GM06990 (cell line): ENCODE data around the gene REEP5.
"Not testable (repeated sequence)": the region's sequence is repeated elsewhere in the genome, so short reads cannot be mapped to it uniquely, and the experiment has no call there.

Experiments
- DNase-seq: peaks from one replicate; pipeline ENCODE4 v3.0.0-alpha.2; 2011; ENCODE audit not compliant: insufficient read length; ENCODE audit errors: extremely low read depth
- H3K27me3 ChIP-seq: replicated peaks from 2 replicates; pipeline ENCODE4 v1.6.0; 2011; ENCODE audit warnings: low read length; ENCODE audit not compliant: control insufficient read depth, insufficient read depth
- H3K36me3 ChIP-seq: 2 replicates; pipeline ENCODE4 v1.5.1; 2011; ENCODE audit warnings: low read length; ENCODE audit not compliant: control insufficient read depth, insufficient read depth
- H3K4me3 ChIP-seq: replicated peaks from 2 replicates; pipeline ENCODE4 v1.5.1; 2011; ENCODE audit warnings: low read depth, mild to moderate bottlenecking, control low read depth, low read length
- CTCF ChIP-seq: IDR thresholded peaks from 2 replicates; pipeline ENCODE4 v1.5.1; 2011; ENCODE audit warnings: low read length, control low read depth, mild to moderate bottlenecking, inconsistent platforms; ENCODE audit not compliant: insufficient read depth, poor library complexity, severe bottlenecking

Gene REEP5

GRCh38 chr5:112921833-112922817 lies at the start of gene REEP5:
Gene REEP5, minus strand, starts transcription at chr5:112922227. Its CDS starts 37 bp downstream, at chr5:112922190.
- Histone ChIP-seq H3K36me3 (peaks cover 11% of the 10 kb centered on the region), H3K4me3 (peak within 1 kb of the TSS; percentile 97), H3K27me3 (no peaks in the 10 kb centered on the region)
- TF ChIP-seq CTCF: peak; percentile 60
- DNase-seq: peak; percentile 92

GRCh38 chr5:112971276-112971675 lies 49.2 kb upstream of the REEP5 start:
- Histone ChIP-seq H3K36me3 (no peaks in the 10 kb centered on the region), H3K4me3 (no peak overlapping the region), H3K27me3 (no peaks in the 10 kb centered on the region)
- DNase-seq: no peak
- TF ChIP-seq CTCF: no peak

DNA sequence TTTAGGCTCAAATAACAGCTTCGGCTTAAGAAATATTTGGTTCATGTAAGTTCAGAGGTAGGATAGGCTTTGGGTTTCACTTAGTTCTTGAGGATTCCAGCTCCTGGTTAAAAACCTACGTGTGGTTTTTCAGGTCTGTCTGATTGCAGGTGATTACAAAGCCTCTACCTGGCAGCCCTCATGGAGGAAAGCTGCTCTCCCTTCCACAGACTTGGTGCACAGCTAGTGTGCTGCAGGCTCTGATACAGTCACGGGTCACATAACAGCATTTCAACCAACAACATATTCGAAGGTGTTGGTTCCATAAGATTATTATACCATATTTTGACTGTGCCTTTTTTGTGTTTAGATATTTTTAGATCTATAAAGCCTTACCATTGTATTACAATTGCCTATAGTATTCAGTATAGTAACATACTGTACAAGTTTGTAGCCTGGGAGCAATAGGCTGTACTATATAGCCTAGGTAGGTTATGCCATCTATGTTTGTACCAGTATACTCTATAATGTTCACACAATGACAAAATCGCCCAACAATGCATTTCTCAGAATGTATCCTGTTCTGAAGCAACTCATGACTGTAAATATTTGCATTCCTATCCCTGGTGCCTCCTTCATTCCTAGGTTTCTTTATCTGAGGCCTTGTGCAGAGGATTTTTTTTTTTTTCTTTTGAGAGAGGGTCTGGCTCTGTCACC lies 46.5 kb upstream of the REEP5 start:
- DNase-seq: no peak
- H3K4me3 ChIP-seq: no peak overlapping the region
- TF ChIP-seq CTCF: no peak

DNA sequence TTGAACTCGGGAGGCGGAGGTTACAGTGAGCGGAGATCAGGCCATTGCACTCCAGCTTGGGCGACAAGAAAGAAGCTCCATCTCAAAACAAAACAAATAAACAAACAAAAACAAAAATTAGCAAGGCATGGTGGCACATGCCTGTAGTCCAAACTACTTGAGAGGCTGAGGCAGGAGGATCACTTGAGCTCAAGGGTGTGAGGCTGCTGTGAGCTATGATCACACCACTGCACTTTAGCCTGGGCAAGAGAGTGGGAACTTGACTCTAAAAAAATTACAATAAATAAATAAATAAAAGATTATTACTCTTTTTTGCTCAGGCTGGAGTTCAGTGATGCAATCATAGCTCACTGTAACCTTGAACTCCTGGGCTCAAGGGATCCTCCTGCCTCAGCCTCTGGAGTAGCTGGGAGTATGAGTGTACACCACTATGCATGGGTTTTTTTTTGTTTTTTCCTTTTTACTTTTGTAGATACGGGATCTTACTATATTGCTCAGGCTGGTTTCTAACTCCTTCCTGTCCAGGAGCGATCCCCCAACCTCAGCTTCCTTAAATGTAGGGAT lies 45.6 kb upstream of the REEP5 start:
- Histone ChIP-seq H3K27me3 (no peaks in the 10 kb centered on the region), H3K36me3 (no peaks in the 10 kb centered on the region), H3K4me3 (no peak overlapping the region)
- no peak for DNase-seq
- no peak for TF ChIP-seq CTCF

More for the DNA sequence above, 46.5 kb upstream of the REEP5 start:
- H3K27me3 ChIP-seq: no peaks in the 10 kb centered on the region
- H3K36me3 ChIP-seq: no peaks in the 10 kb centered on the region

DNA sequence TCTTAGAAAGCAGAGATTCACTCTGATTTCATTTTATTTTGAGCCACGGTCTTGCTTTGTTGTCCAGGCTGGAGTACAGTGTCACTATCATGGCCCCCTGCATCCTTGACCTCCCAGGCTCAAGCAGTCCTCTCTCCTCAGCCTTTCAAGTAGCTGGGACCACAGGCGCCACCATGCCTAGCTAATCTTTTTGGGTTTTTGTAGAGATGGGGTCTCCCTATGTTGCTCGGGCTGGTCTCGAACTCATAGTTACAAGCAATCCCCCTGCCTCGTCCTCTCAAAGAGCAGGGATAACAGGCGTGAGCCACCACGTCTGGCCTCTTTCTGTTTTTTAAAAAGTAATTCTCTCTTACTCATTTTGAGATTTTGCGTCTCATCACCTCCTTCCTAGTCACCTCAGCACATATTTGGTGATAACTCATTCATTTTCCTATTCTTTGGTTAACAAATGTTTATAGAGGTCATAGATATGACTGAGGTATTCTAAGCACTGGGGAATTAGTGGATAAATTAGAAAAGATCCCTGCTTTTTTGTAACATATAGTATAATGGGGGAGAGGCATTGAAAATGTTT lies 43.8 kb upstream of the REEP5 start:
- Histone ChIP-seq H3K27me3 (no peaks in the 10 kb centered on the region), H3K4me3 (no peak overlapping the region), H3K36me3 (no peaks in the 10 kb centered on the region)
- DNase-seq: no peak
- TF ChIP-seq CTCF: no peak

DNA sequence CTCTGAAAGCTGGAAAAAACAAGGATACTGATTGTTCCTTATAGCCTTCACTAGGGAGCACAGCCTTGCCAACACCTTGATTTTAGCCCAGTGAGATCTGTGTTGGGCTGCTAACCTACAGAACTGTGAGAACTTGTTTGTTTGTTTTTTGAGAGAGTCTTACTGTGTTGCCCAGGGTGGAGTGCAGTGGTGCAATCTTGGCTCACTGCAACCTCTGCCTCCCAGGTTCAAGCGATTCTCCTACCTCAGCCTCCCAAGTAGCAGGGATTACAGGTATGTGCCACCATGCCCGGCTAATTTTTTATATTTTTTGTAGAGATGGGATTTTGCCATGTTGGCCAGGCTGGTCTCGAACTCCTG lies 41.3 kb upstream of the REEP5 start:
- H3K4me3 ChIP-seq: not testable (repeated sequence)

More for the DNA sequence above, 41.3 kb upstream of the REEP5 start:
- DNase-seq, H3K27me3 ChIP-seq, H3K36me3 ChIP-seq: not testable (repeated sequence)
